DND-41 (cell line): ENCODE measurements around the gene PPP6R2.

Experiments
- CTCF ChIP-seq: IDR thresholded peaks from 2 replicates; pipeline ENCODE4 v1.5.1; 2012; ENCODE audit warnings: borderline replicate concordance, low read length, moderate library complexity, mild to moderate bottlenecking; ENCODE audit not compliant: poor library complexity, severe bottlenecking; ENCODE audit errors: extremely low read depth
- EZH2 ChIP-seq: IDR thresholded peaks from 3 replicates; pipeline ENCODE4 v1.6.1; 2012; ENCODE audit warnings: borderline replicate concordance, low read depth, mild to moderate bottlenecking, moderate library complexity, low read length, inconsistent platforms; ENCODE audit not compliant: severe bottlenecking

GRCh38 chr22:50329236-50329635 lies 13.9 kb upstream of the PPP6R2 start:
- TF ChIP-seq CTCF (no peak), EZH2 (no peak)
